Medulla oblongata (tissue), 1 donor: ENCODE data around the gene TXNDC11.
A peak's percentile ranks its signal among the peaks of the same experiment; 100 is the strongest.

Experiments
- DNase-seq: peaks from one replicate; pipeline ENCODE4 v3.0.0-alpha.2; 2015; ENCODE audit errors: extremely low spot score

Gene TXNDC11

DNA sequence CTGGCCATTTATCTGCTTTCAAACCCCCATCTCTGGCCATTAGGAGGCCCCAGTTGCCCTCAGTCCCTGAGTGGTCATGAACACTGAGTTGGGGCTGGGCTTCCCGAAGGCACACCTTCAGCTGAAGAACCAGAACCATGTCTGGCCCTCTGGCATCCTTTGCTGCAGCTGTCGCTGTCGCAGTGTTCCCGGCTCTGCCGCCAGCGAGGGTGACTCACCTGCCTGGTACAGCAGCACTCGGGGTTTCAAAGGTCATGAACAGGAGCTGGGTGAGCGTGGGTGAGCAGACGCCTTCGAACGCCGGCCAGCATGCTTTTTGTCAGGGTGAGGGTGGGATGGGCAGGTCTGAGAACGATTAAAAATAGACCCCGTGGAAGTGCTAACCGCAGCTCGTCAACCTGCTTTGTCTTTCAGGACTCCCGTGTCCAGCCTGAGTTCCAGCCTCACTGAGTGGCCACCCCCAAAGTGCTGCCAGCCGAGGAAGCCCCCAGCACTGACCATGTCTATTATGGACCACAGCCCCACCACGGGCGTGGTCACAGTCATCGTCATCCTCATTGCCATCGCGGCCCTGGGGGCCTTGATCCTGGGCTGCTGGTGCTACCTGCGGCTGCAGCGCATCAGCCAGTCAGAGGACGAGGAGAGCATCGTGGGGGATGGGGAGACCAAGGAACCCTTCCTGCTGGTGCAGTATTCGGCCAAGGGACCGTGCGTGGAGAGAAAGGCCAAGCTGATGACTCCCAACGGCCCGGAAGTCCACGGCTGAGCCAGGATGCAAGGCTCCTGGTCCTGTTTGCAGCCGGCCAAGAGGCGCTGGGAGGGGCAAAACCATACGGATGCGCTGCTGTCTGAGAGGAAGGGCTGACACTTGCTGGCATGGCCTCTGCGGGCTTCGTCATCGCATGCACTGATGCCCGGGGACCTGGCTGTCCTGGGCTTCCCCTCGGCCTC, 66.8 kb downstream of the TXNDC11 start:
- no peak for DNase-seq

DNA sequence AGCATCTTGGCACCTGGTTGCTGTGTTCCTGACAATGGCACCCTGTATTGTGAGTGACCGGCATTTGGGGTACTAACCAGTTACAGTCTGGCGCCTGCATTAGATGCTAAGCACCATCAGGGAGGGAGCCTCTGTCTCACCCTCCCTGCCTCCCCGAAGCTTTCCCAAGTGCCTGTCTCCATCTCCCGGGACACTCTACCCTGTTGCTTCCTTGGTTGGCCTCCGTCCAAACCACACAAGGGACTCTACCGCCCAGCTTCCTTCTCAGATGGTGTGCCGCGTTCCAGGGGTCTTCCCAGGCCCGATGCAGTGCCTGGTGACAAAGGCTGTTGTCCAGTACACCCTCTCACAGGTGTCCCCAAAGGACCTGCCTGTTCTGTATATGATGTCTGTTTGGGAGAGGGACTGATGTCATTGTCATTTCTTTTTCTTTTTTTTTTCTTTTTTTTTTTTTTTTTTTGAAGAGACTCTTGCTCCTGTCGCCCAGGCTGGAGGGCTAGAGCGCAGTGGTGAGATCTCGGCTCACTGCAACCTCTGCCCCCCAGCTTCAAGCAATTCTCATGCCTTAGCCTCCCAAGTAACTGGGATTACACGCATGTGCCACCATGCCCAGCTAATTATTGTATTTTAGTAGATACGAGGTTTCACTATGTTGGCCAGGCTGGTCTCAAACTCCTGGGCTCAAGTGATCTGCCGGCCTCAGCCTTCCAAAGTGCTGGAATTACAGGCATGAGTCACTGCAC, 67.7 kb downstream of the TXNDC11 start:
- DNase-seq, result peak; percentile 55

DNA sequence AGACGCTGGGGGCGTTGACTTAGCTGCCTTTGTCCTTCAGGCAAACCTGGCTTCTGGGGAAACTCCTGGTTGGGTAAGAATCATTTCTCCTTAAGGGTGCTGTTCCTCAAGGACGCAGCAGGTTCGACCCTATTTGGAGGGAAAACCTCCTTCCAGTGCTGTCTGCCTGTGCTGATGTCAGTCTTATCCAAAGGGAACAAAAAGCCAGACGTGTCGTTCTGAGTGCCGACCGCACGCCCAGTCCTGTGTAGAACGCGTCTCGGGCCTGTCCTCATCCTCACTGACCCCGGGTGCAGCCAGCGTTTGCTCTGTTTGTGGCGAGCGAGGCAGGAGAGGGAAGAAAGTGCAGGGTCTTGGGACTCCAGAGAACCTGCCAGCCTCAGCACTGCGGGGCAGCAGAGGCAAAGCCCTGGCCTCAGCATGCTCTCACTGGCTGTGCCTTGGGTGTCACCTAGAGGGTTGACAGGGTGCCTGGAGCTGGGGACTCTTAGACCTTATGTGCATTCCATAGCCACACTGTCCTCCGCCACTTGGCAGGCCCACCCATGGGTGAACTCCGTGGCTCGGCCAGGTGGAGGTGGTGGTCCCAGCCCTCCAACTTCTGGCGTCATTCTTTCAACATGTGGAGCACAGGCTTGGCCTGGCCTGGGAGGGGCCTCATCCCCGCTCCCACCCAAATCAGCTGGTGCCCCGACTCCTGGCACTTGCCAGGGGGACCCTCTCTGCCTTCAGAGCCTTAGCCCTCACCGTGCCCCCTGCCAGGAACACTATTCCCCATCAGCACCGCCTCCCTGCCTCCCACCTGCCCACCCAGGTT, 68.4 kb downstream of the TXNDC11 start:
- no peak for DNase-seq

DNA sequence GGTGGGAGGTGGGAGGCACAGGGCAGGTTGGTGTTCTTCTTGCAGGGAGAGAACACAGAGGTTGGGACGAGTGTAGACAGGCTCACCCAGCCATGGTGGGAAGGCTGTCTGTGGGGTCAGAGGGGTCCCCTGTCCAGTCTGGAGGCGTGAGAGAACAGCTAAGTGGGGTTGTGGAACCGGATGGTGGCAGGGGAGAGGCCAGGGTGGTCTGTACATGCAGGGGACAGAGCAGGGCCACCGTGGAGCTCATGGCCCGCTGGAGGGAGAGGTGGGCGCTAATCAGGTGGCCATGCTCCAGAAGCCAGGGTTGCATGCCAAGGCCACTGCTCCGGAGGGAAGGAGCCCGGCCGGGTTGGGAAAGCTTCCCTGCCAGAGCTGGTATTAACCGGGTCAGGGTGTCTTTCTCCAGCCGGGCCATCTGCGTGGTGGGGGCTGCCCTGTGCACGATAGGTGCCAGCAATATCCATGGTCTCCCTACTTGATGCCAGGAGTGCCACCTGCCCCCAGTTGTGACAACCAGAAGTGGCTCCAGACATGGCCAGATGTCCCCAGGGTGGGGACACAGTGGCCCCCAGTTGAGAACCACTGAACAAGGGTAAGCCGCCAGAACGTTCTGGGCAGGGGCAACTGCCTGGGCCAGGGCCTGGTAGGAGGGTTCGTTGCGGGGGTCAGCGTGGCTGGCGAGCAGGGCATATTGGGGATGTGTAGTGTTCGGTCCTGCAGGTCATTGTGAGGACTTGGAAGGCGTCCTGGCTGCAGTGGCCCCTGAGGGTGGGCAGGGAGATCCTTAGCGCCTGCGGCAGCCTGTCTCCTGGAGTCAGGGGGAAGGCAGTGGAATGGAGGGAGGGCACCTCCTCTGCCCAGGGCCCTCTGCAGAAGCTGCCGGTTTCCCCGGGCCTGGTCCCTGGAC, 69.3 kb downstream of the TXNDC11 start:
- no peak for DNase-seq

DNA sequence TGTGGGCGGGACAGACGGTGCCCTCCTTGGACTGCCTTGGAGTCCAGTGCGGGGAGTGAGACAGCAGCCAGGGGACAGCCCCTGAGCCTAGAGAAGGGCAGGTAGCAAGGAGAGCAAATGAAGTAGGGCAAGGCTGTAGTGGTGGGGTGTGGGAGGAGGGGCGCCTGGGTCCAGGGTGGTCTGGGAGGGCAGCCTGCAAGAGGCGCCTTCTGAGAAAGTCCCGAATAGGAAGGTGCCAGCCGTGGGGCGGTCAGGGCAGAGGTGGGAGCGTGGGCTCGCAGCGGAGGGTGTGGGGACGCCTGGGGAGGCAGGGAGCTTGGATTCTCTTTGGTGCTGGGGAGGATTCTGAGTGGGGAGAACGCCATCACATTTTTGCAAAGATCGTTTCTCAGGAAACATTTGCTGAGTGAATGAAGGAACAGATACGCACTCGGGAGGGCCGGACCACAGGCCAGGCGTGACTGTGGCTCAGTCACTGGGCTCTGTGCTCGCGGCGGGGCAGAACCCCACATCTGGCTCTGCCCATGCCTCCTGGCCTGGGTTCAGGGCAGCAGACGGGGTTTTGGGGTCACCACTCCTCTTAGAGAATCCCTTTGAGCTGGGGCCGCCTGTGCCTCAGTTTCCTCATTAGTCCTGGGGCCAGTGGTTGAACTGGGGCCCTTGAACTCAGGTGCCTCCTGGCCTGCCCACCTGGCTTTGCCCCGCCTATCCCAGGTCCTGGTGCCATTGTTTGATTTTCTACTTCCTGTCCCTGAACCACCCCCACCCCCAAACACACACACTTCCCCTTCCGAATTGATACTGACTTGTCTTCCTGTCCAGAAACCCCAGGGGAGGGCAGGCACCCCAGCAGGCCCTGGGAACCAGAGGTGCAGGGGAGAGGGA, 70.2 kb downstream of the TXNDC11 start:
- peak; percentile 43 for DNase-seq

DNA sequence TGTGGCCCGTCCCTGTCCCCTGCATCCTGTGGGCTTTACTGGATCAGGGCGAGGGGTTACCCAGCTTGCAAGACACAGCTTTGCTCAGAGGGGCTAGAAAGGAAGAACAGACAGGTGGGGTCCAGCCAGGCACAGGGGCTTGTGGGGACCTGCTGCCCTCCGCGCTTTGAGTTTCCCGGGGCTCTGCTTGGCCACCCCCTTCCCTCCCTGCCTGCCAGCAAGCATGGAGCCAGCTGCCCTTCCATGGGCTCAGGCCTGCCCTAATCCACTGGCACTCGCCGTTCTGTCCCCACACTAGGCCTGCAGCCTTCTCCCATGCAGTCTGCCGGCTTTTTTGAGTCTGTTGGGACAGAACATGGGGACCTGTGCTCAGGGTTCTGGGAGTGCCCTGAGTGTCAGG, 71.0 kb downstream of the TXNDC11 start:
- no peak for DNase-seq

DNA sequence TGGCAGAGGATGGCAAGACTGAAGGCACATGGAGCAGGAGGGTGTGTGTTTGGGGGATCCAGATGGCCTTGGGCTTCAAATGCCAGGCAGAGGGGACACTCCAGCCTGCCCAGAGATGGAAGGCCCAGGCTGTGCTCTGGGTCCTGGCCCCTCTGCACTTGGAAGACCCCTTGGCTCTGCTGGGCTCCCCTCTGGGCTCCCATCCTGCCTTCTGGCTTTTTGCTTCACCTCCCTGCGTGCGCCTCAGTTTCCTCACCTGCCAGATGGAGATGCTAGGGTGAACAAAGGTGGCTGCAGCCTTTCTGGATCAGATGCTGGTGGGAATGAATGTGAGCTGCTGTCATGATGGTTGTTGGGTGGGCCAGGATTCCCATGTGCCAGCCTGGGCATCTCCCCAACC, 71.4 kb downstream of the TXNDC11 start:
- no peak for DNase-seq

DNA sequence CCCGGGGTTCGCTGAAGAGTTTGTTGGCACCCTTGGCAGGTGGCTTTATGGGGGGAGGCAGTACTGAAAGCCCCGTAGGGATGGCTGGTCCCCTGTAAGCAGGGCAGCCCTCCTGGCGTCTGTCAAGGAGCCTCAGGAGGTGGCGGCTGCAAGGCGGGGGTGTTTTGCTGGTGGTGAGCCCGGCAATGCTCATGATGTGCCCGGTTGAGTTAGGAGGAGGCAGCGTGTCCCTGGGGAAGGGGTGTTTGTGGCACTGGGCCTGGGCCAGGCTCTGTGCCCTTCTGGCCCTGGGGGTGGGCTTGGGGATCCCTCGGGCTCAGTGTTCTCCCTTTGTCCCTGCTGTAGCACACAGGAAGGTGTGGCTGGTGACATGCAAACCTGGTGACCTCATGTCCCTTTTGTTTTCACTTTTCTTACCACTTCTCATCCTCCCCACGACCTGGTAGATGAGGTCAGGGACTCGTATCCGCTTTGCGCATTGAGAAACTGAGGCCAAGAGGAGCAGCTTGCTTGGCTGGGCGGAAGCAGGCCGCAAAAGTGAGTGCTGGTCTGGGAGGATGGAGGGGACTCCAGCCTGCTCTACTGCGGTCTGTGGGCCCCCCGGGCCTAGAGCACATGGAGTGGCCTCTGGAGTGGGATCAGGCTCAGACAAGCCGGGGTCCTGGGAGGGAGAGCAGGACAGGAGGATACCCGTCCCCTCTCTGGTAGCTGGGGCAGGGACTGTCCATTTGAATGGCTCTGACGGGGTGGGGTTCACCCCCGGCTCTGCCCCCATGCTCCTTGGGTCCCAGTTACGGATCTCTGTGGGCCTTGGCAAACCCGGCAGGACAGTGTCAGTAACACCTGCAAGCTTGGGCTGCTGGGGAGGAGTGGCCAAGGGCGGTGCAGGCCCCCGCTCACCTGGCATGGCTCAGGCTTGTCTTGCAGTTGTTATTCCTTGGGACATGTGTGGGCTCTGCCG, 72.2 kb downstream of the TXNDC11 start:
- no peak for DNase-seq

DNA sequence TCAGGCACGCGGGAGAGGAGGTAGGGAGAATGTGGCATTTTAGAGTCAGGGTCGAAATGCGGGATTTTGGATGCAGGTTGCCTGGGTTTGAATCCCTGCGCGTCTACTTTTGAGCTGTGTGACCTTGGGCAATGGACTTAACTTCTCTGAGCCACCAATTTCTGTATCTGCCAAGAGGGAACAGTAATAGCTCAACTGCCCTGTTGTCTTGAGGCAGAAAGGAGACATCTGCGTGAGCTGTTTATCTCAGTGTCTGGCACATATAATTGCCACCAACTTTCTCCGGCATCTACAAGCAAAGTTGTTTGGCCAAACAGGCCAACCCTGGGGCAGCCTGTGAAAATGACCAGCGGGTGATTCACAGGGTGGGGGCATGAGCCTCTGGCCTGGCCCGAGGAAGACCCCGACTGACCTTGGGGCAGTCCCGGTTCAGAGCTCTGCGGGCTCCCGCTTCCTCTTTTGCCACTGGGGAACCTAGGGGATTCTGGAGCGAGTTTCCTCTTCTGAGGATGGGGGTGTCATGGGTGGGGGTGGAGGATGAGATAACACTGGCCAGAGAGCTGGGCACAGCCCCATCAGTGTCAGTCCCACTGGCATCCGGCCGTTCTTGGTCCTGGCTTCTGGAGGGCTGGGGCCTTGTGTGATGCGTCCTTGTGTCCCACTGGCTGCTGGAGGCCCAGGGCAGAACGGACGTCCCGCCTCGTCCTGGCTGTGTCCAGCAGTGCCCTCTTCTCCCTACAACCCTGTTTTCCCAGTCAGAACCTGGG, 73.1 kb downstream of the TXNDC11 start:
- peak; percentile 71 for DNase-seq

DNA sequence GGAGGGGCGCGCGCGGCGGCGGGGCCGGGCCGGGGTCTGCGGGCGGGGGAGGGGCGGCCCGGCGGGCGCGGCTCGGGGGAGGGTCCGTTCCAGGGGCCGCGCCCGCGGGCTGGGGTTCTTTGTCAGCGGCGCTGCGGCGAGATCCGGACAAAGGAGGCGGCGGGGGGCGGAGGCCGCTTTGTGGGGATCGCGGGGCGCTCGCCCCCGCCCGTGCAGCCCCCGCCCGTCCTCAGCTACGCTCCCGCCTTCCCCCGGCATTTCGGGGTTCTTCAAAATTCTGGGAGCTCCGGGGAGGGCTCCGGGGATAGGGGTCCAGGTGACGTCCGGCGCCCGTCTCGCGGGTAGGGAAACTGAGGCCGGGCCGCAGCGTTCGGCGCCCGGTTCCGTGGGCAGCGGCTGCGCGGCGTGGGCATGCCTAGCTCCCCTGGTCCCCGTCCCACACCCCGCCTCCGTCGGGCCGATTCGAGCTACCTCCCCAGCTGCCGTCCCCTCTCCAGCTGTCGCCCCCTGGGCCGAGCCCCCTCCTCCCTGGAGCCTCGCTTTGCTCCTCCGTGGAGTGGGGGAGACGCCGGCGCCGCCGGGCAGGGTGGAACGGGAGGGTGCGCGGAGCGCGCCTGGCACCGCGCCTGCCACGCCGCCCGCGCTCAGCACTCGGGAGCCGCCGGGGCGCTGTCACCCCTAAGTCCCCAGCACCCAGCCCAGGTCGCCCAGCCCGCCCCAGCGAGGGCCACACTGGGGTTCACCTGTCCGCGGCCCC, 73.9 kb downstream of the TXNDC11 start:
- DNase-seq, result no peak

DNA sequence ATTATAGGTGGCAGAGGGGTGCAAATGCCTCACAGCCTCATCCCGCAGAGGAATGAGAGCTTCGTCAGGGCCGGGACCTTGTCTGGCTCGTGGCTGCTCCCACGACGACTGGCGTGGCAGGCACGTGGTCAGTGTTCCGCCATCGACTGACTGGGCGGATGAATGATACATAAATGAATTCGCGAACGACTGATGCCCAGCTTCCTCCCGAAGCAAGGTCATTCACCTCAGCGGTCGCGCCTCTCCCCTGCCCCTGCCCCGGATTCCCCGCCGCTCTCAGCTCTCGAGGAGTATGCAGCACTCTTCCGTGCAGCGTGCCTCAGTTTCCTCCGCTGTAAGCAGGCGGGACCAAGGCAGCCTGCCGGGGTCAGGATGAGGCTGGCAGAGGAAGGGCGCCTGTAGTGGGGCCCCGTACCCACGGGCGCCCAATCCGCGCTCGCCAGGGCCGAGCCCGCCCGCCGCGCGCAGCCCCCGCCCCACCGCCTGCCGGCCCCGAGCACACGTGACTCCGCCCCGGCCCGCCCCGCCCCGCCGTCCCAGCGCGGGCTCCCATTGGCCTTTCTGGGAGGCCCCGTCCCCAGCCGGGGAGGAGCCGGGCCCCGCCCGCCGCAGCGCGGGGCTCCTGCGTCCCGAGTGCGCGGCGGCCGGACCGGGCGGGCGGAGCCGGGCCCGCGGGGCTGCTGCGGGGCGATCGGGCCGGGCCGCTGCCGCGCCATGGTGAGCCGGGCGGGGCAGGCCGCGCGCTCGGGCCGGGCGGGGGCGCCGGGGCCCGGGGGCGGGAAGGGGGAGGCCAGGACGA, 74.6 kb downstream of the TXNDC11 start, which contains the start of gene SNN:
Gene SNN (plus strand): TSS at position 632 of the 799 bp plus-strand sequence. CDS start 7,605 bp downstream, outside the sequence.
- peak; percentile 94 for DNase-seq

DNA sequence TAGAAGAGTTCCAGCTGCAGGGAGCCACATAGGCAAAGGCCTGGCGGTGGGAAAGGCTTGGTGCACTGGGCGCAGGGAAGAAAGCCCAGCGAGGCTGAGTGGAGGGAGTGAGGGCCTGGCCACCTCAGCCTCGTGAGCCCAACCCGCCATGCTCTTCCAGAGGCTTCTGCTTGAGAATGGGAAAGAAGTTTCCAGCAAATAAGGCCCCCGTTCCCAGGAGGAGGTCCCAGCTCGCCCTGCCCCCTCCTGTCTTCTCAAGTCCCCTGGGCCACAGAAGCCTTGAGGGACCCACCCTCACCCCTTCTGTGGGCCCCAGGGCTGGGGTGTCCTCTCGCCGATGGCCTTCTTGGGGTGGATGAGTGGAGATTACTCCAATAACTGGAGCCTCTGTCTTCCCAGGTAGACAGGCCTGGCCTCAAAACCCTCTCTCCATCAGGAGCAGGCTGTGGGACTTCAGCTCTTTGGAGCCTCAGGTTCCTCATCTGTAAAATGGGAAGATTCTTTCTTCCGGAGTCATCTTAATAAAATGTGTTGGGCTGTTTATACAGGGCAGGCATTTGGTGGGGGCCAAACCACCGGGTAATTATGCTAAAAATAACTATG, 75.3 kb downstream of the TXNDC11 start:
- no peak for DNase-seq

DNA sequence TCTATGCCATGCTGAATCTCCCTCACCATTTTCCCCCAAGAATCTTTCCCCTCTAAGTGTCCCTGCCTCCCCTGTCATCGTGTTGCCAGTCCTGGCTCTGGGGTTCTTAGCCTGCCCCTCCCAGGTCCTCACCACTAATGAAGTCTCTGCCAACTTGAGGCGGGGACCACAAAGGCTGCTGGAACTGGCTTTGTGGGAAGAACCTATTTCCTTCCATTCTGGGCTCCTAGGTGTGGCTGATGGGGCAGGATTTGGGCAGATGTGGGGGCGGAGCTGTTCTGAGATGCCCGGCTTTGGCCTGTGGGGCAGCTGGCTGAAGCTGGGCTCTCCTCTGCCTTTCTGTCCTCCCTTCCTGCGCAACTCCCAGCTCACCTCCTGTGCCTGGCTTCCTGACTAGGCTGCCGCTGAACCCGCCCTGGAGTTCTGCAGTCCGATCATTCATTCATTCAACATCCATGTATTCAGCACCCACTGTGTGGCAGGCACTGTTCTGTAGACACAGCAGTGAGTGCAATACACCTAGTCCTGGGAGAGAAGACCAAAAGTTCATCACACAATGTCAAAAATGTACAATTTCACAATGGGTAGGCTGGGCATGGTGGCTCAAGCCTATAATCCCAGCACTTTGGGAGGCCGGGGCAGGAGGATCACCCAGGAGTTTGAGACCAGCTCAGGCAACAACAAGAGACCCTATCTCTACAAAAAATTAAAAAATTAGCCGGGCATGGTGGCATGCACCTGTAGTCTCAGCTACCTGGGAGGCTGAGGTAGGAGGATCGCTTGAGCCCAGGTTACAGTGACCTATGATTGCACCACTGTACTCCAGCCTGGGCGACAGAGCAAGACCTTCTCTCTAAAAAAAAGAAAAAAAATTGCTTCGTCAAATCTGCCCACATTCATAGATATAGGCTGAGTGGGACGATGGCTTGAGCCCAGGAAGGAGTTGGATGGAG, 76.3 kb downstream of the TXNDC11 start:
- no peak for DNase-seq

DNA sequence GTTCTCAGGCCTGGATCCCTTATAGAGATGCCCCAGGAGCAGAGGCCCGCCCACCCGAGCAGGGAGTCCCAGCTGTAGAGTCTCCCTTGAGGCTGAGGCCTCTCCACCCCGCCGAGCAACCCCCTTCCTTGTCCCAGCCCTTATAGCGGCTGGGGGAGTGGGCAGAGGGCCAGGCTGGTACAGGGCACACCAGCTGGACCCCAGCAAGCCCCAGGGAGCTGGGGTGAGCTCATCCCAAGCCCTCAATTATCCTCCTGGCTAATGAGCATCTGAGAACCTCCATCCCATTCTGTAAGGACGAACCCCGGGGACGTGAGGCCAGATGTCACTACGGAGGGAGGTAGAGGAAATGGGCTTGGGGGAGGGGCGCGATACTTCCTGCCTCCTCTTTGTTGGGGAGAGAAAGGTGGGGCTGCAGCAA, 77.6 kb downstream of the TXNDC11 start:
- DNase-seq, result no peak

DNA sequence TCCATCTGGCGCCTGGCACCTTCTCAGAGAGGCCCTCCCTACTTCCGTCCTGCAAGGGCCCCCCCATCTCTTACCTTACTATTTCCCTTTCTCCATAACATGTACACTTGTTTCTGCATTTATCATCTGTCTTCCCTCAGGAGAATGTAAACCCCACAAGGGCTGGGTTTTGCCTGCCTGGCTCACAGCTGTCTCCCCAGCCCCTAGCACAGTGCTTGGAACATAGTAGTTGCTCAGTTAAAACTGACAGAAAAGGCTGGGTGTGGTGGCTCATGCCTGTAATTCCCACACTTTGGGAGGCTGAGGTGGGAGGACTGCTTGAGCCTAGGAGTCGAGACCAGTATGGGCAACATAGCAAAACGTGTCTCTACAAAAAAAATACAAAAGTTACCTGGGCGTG, 80.1 kb downstream of the TXNDC11 start:
- no peak for DNase-seq
